WTC11 (cell line): ENCODE data around the gene KRTAP9-2. TPM values are rescaled to one million over a fixed set of nuclear protein-coding genes. Genes with fewer than 3 reads are reported as not detected.
A peak's percentile ranks its signal among the peaks of the same experiment; 100 is the strongest.
"Not testable (repeated sequence)": the region's sequence is repeated elsewhere in the genome, so short reads cannot be mapped to it uniquely, and the experiment has no call there.

Experiments used
- ATAC-seq: fragments of 200-7000 bp; cut with Tn5 transposase; 2 replicates; pipeline ENCODE4 v1.10.0; 2021; ENCODE audit warnings: mild to moderate bottlenecking, moderate library complexity
- CTCF ChIA-PET: fragments of 300-600 bp; sonication (Branson Sonifier 250); formaldehyde crosslinking; loops from one replicate; lab custom pipeline; 2021; ENCODE audit warnings: antibody characterized with exemption; lab: Charles Lee
- POLR2A ChIA-PET: fragments of 350-600 bp; sonication (Branson Sonifier 250); formaldehyde crosslinking; loops from one replicate; lab custom pipeline; 2021; ENCODE audit warnings: antibody characterized with exemption; lab: Charles Lee
- DNase-seq: peaks from one replicate; pipeline ENCODE4 v3.0.0; 2021; ENCODE audit warnings: low spot score
- H3K27ac Mint-ChIP-seq: 2 replicates; pipeline ENCODE4 v1.8.0; 2021; ENCODE audit warnings: mixed read lengths
- H3K27me3 Mint-ChIP-seq: 2 replicates; pipeline ENCODE4 v1.8.0; 2021; ENCODE audit warnings: low read depth, mild to moderate bottlenecking, moderate library complexity, mixed read lengths
- H3K36me3 Mint-ChIP-seq: 2 replicates; pipeline ENCODE4 v1.8.0; 2021; ENCODE audit warnings: mixed read lengths
- H3K4me1 Mint-ChIP-seq: 2 replicates; pipeline ENCODE4 v1.8.0; 2022; ENCODE audit warnings: mixed read lengths
- H3K4me3 Mint-ChIP-seq: 2 replicates; pipeline ENCODE4 v1.8.0; 2021; ENCODE audit warnings: mild to moderate bottlenecking, moderate library complexity, mixed read lengths
- H3K9me3 Mint-ChIP-seq: 2 replicates; pipeline ENCODE4 v1.8.0; 2021; ENCODE audit warnings: mixed read lengths
- ESRRA ChIP-seq: sonication (generic); formaldehyde crosslinking; IDR thresholded peaks from 2 replicates; pipeline ENCODE4 v1.8.1; 2022; ENCODE audit warnings: mild to moderate bottlenecking, missing genetic modification reagents, borderline replicate concordance
- GTF2I ChIP-seq: fragments of 250-450 bp; sonication (Bioruptor Pico); conservative IDR thresholded peaks from 2 replicates; pipeline ENCODE4 v1.4.0; 2021; ENCODE audit warnings: mild to moderate bottlenecking
- NFATC4 ChIP-seq: fragments of 250-450 bp; sonication (Bioruptor Pico); IDR thresholded peaks from 2 replicates; pipeline ENCODE4 v1.9.0; 2021; ENCODE audit warnings: mild to moderate bottlenecking
- OVOL2 ChIP-seq: fragments of 250-450 bp; sonication (Bioruptor Pico); IDR thresholded peaks from 2 replicates; pipeline ENCODE4 v1.9.0; 2021; ENCODE audit warnings: mild to moderate bottlenecking, borderline replicate concordance
- RELA ChIP-seq: sonication (generic); formaldehyde crosslinking; IDR thresholded peaks from 2 replicates; pipeline ENCODE4 v1.8.1; 2022; ENCODE audit warnings: missing genetic modification reagents, mild to moderate bottlenecking, borderline replicate concordance
- RORB ChIP-seq: fragments of 250-450 bp; sonication (Bioruptor Pico); IDR thresholded peaks from 2 replicates; pipeline ENCODE4 v1.9.0; 2021; ENCODE audit warnings: mild to moderate bottlenecking
- SMAD3 ChIP-seq: sonication (generic); formaldehyde crosslinking; IDR thresholded peaks from 2 replicates; pipeline ENCODE4 v1.8.0; 2022; ENCODE audit warnings: missing genetic modification reagents, mild to moderate bottlenecking, borderline replicate concordance
- SMAD4 ChIP-seq: sonication (generic); formaldehyde crosslinking; IDR thresholded peaks from 2 replicates; pipeline ENCODE4 v1.8.0; 2022; ENCODE audit warnings: mild to moderate bottlenecking, missing genetic modification reagents
- SOX15 ChIP-seq: fragments of 250-450 bp; sonication (Bioruptor Pico); IDR thresholded peaks from 2 replicates; pipeline ENCODE4 v1.9.0; 2021; ENCODE audit warnings: mild to moderate bottlenecking
- USF1 ChIP-seq: sonication (generic); formaldehyde crosslinking; IDR thresholded peaks from 2 replicates; pipeline ENCODE4 v1.8.0; 2022; ENCODE audit warnings: mild to moderate bottlenecking, missing genetic modification reagents
- ZNF423 ChIP-seq: fragments of 250-450 bp; sonication (Bioruptor Pico); IDR thresholded peaks from 2 replicates; pipeline ENCODE4 v2.1.2; 2022; ENCODE audit warnings: mild to moderate bottlenecking, moderate library complexity
- total RNA-seq: library from RNA; stranded (reverse); gene quantifications from 3 replicates; pipeline ENCODE4 v1.2.3, GENCODE V29; 2021
- TF ChIP-seq, protein P1 (sequence below): sonication (generic); formaldehyde crosslinking; IDR thresholded peaks from 2 replicates; pipeline ENCODE4 v1.8.0; 2023; ENCODE audit warnings: missing genetic modification reagents

KRTAP9-2 gene
- total RNA-seq, 1 experiment from 2014 or later, result not detected

GRCh38 chr17:41231731-41232130 is 5.3 kb downstream of the KRTAP9-2 start:
- ChIA-PET POLR2A (no interaction called here), CTCF (no interaction called here)
- H3K36me3 Mint-ChIP-seq, result no peaks in the 10 kb centered on the region
- DNase-seq, result no peak
- H3K4me3 Mint-ChIP-seq, result no peak overlapping the region
- peaks cover 7% of the 10 kb centered on the region; the same call in 1 of the 2 replicates for H3K27me3 Mint-ChIP-seq
- no peak overlapping the region for H3K27ac Mint-ChIP-seq
- H3K9me3 Mint-ChIP-seq, result no peaks in the 10 kb centered on the region
- TF ChIP-seq USF1 (no peak), OVOL2 (CRISPR knock-in tag) (no peak), SOX15 (no peak), SMAD3 (CRISPR knock-in tag) (no peak), RELA (CRISPR knock-in tag) (no peak), ESRRA (CRISPR knock-in tag) (no peak), GTF2I (no peak), SMAD4 (CRISPR knock-in tag) (no peak), RORB (CRISPR knock-in tag) (no peak), NFATC4 (CRISPR knock-in tag) (no peak)
- TF ChIP-seq, protein P1, sequence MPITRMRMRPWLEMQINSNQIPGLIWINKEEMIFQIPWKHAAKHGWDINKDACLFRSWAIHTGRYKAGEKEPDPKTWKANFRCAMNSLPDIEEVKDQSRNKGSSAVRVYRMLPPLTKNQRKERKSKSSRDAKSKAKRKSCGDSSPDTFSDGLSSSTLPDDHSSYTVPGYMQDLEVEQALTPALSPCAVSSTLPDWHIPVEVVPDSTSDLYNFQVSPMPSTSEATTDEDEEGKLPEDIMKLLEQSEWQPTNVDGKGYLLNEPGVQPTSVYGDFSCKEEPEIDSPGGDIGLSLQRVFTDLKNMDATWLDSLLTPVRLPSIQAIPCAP, result no peak
- peaks cover under 1% of the 10 kb centered on the region for H3K4me1 Mint-ChIP-seq
- no peak for ATAC-seq

GRCh38 chr17:41232399-41233105 is 6.1 kb downstream of the KRTAP9-2 start, which contains the start of gene KRTAP9-3:
KRTAP9-3 (plus strand) TSS chr17:41232449; CDS start chr17:41232502, 53 bp downstream.
- CTCF ChIA-PET, H3K4me3 Mint-ChIP-seq, POLR2A ChIA-PET, H3K4me1 Mint-ChIP-seq, H3K36me3 Mint-ChIP-seq, ATAC-seq, DNase-seq, H3K27ac Mint-ChIP-seq, H3K27me3 Mint-ChIP-seq: not testable (repeated sequence)
- peak; percentile 74 for TF ChIP-seq ZNF423 (CRISPR knock-in tag)
- TF ChIP-seq, all 79 proteins: peak for 1; not testable (repeated sequence) for 78
- not testable (repeated sequence) for H3K9me3 Mint-ChIP-seq

- H3K4me3 Mint-ChIP-seq, H3K27me3 Mint-ChIP-seq, H3K4me1 Mint-ChIP-seq, H3K27ac Mint-ChIP-seq, DNase-seq, POLR2A ChIA-PET, ATAC-seq, CTCF ChIA-PET: not testable (repeated sequence)
- peaks cover 20% of the 10 kb centered on the region for H3K9me3 Mint-ChIP-seq
- peaks cover 13% of the 10 kb centered on the region for H3K36me3 Mint-ChIP-seq
Measured at GRCh38 chr17:41237116-41237515, 10.7 kb downstream of the KRTAP9-2 start.

DNA sequence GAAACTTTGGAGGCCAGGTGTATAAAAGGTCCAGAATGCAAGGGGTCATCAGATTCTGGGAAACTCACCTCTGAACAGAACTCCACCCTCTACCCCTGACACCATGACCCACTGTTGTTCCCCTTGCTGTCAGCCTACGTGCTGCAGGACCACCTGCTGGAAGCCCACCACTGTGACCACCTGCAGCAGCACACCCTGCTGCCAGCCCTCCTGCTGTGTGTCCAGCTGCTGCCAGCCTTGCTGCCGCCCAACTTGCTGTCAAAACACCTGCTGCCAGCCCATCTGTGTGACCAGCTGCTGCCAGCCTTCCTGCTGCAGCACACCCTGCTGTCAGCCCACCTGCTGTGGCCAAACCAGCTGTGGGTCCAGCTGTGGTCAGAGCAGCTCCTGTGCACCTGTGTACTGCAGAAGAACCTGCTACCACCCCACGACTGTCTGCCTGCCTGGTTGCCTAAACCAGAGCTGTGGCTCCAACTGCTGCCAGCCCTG is 11.5 kb downstream of the KRTAP9-2 start, which contains the start of gene KRTAP9-8:
Gene KRTAP9-8, plus strand, starts transcription at position 51 of the 489 bp plus-strand sequence. Its CDS starts 53 bp downstream, at position 104.
- CTCF ChIA-PET, ATAC-seq, H3K27ac Mint-ChIP-seq, DNase-seq, H3K4me1 Mint-ChIP-seq, H3K27me3 Mint-ChIP-seq, POLR2A ChIA-PET, H3K4me3 Mint-ChIP-seq: not testable (repeated sequence)
- TF ChIP-seq ZNF423 (CRISPR knock-in tag), result peak; percentile 90
- peaks cover 25% of the 10 kb centered on the region for H3K9me3 Mint-ChIP-seq
- peaks cover 13% of the 10 kb centered on the region for H3K36me3 Mint-ChIP-seq

- ATAC-seq, H3K36me3 Mint-ChIP-seq, H3K4me1 Mint-ChIP-seq, CTCF ChIA-PET, H3K27me3 Mint-ChIP-seq, H3K9me3 Mint-ChIP-seq, H3K27ac Mint-ChIP-seq, DNase-seq, POLR2A ChIA-PET, H3K4me3 Mint-ChIP-seq: not testable (repeated sequence)
Measured at GRCh38 chr17:41246995-41247787, 20.7 kb downstream of the KRTAP9-2 start.
